HL-60 (cell line): ENCODE data around the gene TGM2.

ENCODE experiments used
- DNase-seq, 2 experiments: peaks; one replicate each; pipeline ENCODE4 v3.0.0-alpha.2; 2010 to 2020; ENCODE audit warnings: low read depth in 1 of 2, low spot score in 1 of 2
- H3K27ac ChIP-seq: fragments of 250-450 bp; sonication (Bioruptor Pico); replicated peaks from 2 replicates; pipeline ENCODE4 v1.5.1; 2020; ENCODE audit warnings: mild to moderate bottlenecking, moderate library complexity
- H3K27me3 ChIP-seq: fragments of 250-450 bp; sonication (Bioruptor Pico); 2 replicates; pipeline ENCODE4 v1.5.1; 2021; ENCODE audit warnings: mild to moderate bottlenecking, moderate library complexity; ENCODE audit not compliant: insufficient read depth, poor library complexity, severe bottlenecking
- H3K4me3 ChIP-seq: replicated peaks from 2 replicates; pipeline ENCODE4 v1.5.1; 2011; ENCODE audit warnings: mild to moderate bottlenecking, control low read depth, low read length; ENCODE audit not compliant: insufficient read depth
- GABPA ChIP-seq: IDR thresholded peaks from 2 replicates; pipeline ENCODE4 v1.6.1; 2012; ENCODE audit warnings: low read depth
- POLR2AphosphoS5 ChIP-seq: IDR thresholded peaks from 2 replicates; pipeline ENCODE4 v1.6.1; 2012; ENCODE audit warnings: low read depth
- REST ChIP-seq: IDR thresholded peaks from 2 replicates; pipeline ENCODE4 v1.6.1; 2012; ENCODE audit warnings: low read depth; ENCODE audit not compliant: insufficient replicate concordance
- SPI1 ChIP-seq: IDR thresholded peaks from 2 replicates; pipeline ENCODE4 v1.6.1; 2012; ENCODE audit warnings: low read depth, mild to moderate bottlenecking, borderline replicate concordance
- TF ChIP-seq, protein P1 (sequence below): IDR thresholded peaks from one replicate; pipeline ENCODE4 v1.5.1; 2011; ENCODE audit warnings: low read length, control low read depth, inconsistent platforms; ENCODE audit not compliant: insufficient read depth

Gene TGM2

DNA sequence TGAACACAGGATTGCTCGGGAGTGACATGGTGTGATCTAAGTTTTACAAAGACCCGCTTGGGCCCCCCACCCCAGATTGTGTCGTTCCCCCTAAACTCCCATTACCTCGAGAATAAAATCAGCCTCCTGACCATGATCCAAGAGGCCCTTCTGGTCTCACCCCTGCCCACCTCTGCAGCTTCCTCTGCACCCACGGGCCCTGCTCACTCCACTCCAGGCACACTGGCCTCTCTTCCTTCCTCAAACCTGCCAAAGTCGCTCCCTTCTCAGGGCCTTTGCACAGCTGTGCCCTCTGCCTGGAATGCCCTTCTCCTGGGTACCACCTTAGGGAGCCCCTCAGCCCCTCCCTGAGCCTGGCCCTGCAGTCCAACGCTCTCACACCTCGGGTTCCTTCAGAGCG, 17.9 kb downstream of the TGM2 start:
- Histone ChIP-seq H3K27ac (no peak overlapping the region), H3K4me3 (no peak overlapping the region), H3K27me3 (no peaks in the 10 kb centered on the region)
- DNase-seq = no peak
- TF ChIP-seq POLR2AphosphoS5 = no peak
- no peak for TF ChIP-seq SPI1
- TF ChIP-seq GABPA = no peak
- no peak for TF ChIP-seq REST

GRCh38 chr20:38146628-38147027, 18.4 kb downstream of the TGM2 start:
- DNase-seq = no peak
- Histone ChIP-seq H3K27ac (no peak overlapping the region), H3K4me3 (no peak overlapping the region), H3K27me3 (no peaks in the 10 kb centered on the region)
- no peak for TF ChIP-seq POLR2AphosphoS5
- no peak for TF ChIP-seq REST
- no peak for TF ChIP-seq GABPA
- no peak for TF ChIP-seq SPI1
- TF ChIP-seq, protein P1, sequence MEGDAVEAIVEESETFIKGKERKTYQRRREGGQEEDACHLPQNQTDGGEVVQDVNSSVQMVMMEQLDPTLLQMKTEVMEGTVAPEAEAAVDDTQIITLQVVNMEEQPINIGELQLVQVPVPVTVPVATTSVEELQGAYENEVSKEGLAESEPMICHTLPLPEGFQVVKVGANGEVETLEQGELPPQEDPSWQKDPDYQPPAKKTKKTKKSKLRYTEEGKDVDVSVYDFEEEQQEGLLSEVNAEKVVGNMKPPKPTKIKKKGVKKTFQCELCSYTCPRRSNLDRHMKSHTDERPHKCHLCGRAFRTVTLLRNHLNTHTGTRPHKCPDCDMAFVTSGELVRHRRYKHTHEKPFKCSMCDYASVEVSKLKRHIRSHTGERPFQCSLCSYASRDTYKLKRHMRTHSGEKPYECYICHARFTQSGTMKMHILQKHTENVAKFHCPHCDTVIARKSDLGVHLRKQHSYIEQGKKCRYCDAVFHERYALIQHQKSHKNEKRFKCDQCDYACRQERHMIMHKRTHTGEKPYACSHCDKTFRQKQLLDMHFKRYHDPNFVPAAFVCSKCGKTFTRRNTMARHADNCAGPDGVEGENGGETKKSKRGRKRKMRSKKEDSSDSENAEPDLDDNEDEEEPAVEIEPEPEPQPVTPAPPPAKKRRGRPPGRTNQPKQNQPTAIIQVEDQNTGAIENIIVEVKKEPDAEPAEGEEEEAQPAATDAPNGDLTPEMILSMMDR = no peak

GRCh38 chr20:38146156-38146555, 18.9 kb downstream of the TGM2 start:
- no peak for DNase-seq
- no peak overlapping the region for H3K27ac ChIP-seq
- no peaks in the 10 kb centered on the region for H3K27me3 ChIP-seq
- no peak overlapping the region for H3K4me3 ChIP-seq
- TF ChIP-seq, protein P1 = no peak
- TF ChIP-seq GABPA (no peak), POLR2AphosphoS5 (no peak), REST (no peak), SPI1 (no peak)

DNA sequence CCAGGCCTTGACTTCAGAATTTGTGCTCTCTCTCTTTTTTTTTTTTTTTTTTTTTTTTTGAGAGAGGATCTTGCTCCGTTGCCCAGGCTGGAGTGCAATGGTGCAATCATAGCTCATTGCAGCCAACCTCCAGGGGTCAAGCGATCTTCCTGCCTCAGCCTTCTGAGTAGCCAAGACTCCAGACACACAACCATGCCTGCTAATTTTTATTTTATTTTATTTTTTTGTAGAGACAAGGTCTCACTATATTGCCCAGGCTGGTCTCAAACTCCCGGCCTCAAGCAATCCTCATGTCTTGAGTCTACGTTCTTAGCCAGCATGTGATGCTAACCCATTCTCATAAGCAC, 19.4 kb downstream of the TGM2 start:
- Histone ChIP-seq H3K27ac (no peak overlapping the region), H3K27me3 (no peaks in the 10 kb centered on the region), H3K4me3 (no peak overlapping the region)
- no peak for DNase-seq
- TF ChIP-seq GABPA = no peak
